Endothelial cell of umbilical vein (primary cell): ENCODE data around the gene CCND1. TPM values are rescaled to one million over a fixed set of nuclear protein-coding genes. Genes with fewer than 3 reads are reported as not detected.

Experiments used
- BruUV-seq: library from RNA; stranded (reverse); fragments of 400-500 nt; replicated peaks from 2 replicates; lab custom pipeline; 2021; lab: Mats Ljungman, UMichigan
- CTCF ChIA-PET: fragments of 300-600, 350-600 bp; sonication (Branson Sonifier 250); formaldehyde crosslinking; loops from one replicate; lab custom pipeline; 2021; ENCODE audit warnings: antibody characterized with exemption, inconsistent platforms; lab: Charles Lee
- POLR2A ChIA-PET: fragments of 300-600, 350-600 bp; sonication (Branson Sonifier 250); formaldehyde crosslinking; loops from one replicate; lab custom pipeline; 2021; ENCODE audit warnings: antibody characterized with exemption, inconsistent platforms; lab: Charles Lee
- DNase-seq: peaks from one replicate; pipeline ENCODE4 v3.0.0-alpha.2; 2011; ENCODE audit warnings: low read depth, low spot score
- FAIRE-seq: peaks from 2 replicates; lab custom pipeline; 2011; peaks lifted over from hg19 to GRCh38; lab: Jason Lieb, UNC
- H2AFZ ChIP-seq: 2 replicates; pipeline ENCODE4 v1.6.0; 2012; ENCODE audit warnings: low read depth, low read length, control low read depth, inconsistent platforms
- H3K27ac ChIP-seq: 2 replicates; pipeline ENCODE4 v1.5.1; 2011; ENCODE audit warnings: low read depth, mild to moderate bottlenecking, control low read depth, low read length, moderate library complexity; ENCODE audit not compliant: insufficient read depth
- H3K27me3 ChIP-seq, 2 experiments: 2 replicates each; pipeline versions ENCODE4 v1.6.0 to v1.6.1; 2011; ENCODE audit warnings: low read length in 2 of 2, mixed read lengths in 1 of 2; ENCODE audit not compliant: control insufficient read depth in 2 of 2, insufficient read depth in 2 of 2
- H3K36me3 ChIP-seq, 2 experiments: 2 replicates in 1 of 2; 3 replicates in 1 of 2; pipeline ENCODE4 v1.5.1; 2011; ENCODE audit warnings: low read length in 2 of 2, mild to moderate bottlenecking in 1 of 2, moderate library complexity in 1 of 2; ENCODE audit not compliant: control insufficient read depth in 2 of 2, insufficient read depth in 2 of 2; ENCODE audit errors: extremely low read depth in 1 of 2
- H3K4me1 ChIP-seq: 3 replicates; pipeline ENCODE4 v1.5.1; 2011; ENCODE audit warnings: mild to moderate bottlenecking, low read length; ENCODE audit not compliant: control insufficient read depth, insufficient read depth; ENCODE audit errors: extremely low read depth
- H3K4me2 ChIP-seq: 2 replicates; pipeline ENCODE4 v1.6.1; 2011; ENCODE audit warnings: low read length, control low read depth, mixed read lengths; ENCODE audit not compliant: insufficient read depth
- H3K4me3 ChIP-seq, 3 experiments: fragments of 200-600 bp in 1 of 3; sonication (generic), shearing (Covaris generic) in 1 of 3; replicated peaks in 1 of 3; 2 replicates each; pipeline ENCODE4 v1.5.1; 2011 to 2016; ENCODE audit warnings: control low read depth in 3 of 3, low read length in 3 of 3, mild to moderate bottlenecking in 2 of 3, inconsistent platforms in 1 of 3, low read depth in 1 of 3, moderate library complexity in 1 of 3; ENCODE audit not compliant: insufficient read depth in 1 of 3
- H3K79me2 ChIP-seq: 2 replicates; pipeline ENCODE4 v1.6.0; 2012; ENCODE audit warnings: low read length, inconsistent platforms; ENCODE audit not compliant: control insufficient read depth, insufficient read depth
- H3K9ac ChIP-seq: replicated peaks from 2 replicates; pipeline ENCODE3; 2011; ENCODE audit warnings: low read length, control low read depth; ENCODE audit not compliant: insufficient read depth; ENCODE audit errors: extremely low read depth
- H3K9me1 ChIP-seq: replicated peaks from 3 replicates; pipeline ENCODE4 v1.6.0; 2011; ENCODE audit warnings: mild to moderate bottlenecking, low read length; ENCODE audit not compliant: control insufficient read depth, insufficient read depth; ENCODE audit errors: extremely low read depth
- H3K9me3 ChIP-seq: replicated peaks from 2 replicates; pipeline ENCODE4 v1.5.1; 2012; ENCODE audit warnings: low read length, inconsistent platforms; ENCODE audit not compliant: control insufficient read depth, insufficient read depth
- H4K20me1 ChIP-seq: replicated peaks from 2 replicates; pipeline ENCODE3; 2011; ENCODE audit warnings: mild to moderate bottlenecking, low read length; ENCODE audit not compliant: control insufficient read depth, insufficient read depth; ENCODE audit errors: extremely low read depth
- EZH2 ChIP-seq: IDR thresholded peaks from 2 replicates; pipeline ENCODE4 v1.6.1; 2012; ENCODE audit warnings: borderline replicate concordance, low read depth, mild to moderate bottlenecking, moderate library complexity, low read length, inconsistent platforms; ENCODE audit not compliant: severe bottlenecking
- FOS ChIP-seq: IDR thresholded peaks from 2 replicates; pipeline ENCODE4 v1.6.1; 2011; ENCODE audit warnings: mild to moderate bottlenecking, low read length, moderate library complexity, borderline replicate concordance; ENCODE audit not compliant: insufficient read depth
- GATA2 ChIP-seq: IDR thresholded peaks from 2 replicates; pipeline ENCODE4 v1.7.0; 2011; ENCODE audit warnings: low read depth, mild to moderate bottlenecking, moderate library complexity, mixed read lengths, low read length; ENCODE audit not compliant: insufficient read length, insufficient read depth
- JUN ChIP-seq: IDR thresholded peaks from 2 replicates; pipeline ENCODE4 v1.6.1; 2011; ENCODE audit warnings: borderline replicate concordance, low read depth; ENCODE audit not compliant: insufficient read length, insufficient read depth
- MYC ChIP-seq: IDR thresholded peaks from one replicate; pipeline ENCODE4 v1.6.1; 2011; ENCODE audit warnings: mild to moderate bottlenecking, low read depth, low read length
- POLR2A ChIP-seq: IDR thresholded peaks from 2 replicates; pipeline ENCODE4 v1.6.1; 2012; ENCODE audit warnings: low read depth, mild to moderate bottlenecking, control low read depth, low read length
- POLR2AphosphoS5 ChIP-seq: IDR thresholded peaks from 2 replicates; pipeline ENCODE4 v1.6.1; 2012; ENCODE audit warnings: low read depth, mild to moderate bottlenecking, control low read depth, low read length, moderate library complexity; ENCODE audit not compliant: insufficient read depth
- dilution Hi-C: fragments of 300-500 bp; cut with MboI; formaldehyde crosslinking; loops from one replicate; pipeline ENCODE4 v1.15.0; 2019; ENCODE audit warnings: low sequenced_read_pairs; ENCODE audit not compliant: extremely low pct_ligation_motif_present
- intact Hi-C: fragments of 100-400 bp; cut with micrococcal nuclease; formaldehyde crosslinking; loops from one replicate; pipeline ENCODE4 v1.10.0; 2022
- polyA plus RNA-seq, 4 experiments: library from polyadenylated mRNA; depleted of rRNA in 3 of 4; stranded (reverse) in 3 of 4; unstranded in 1 of 4; fragments of >200 nt; gene quantifications; 2 replicates each; pipeline versions ENCODE4 v1.2.1 to v1.2.3, GENCODE V29; 2011 to 2012; ENCODE audit warnings: missing spikeins in 1 of 4
- total RNA-seq: library from RNA; stranded (reverse); gene quantifications from 2 replicates; pipeline ENCODE4 v1.2.3, GENCODE V29; 2021
- TF ChIP-seq, protein P1 (sequence below), 2 donors: IDR thresholded peaks; 1 replicate in 1 of 2; 2 replicates in 1 of 2; pipeline ENCODE4 v1.5.1; 2011; ENCODE audit warnings: low read length in 2 of 2, mild to moderate bottlenecking in 2 of 2, moderate library complexity in 2 of 2, control low read depth in 1 of 2, inconsistent platforms in 1 of 2, low read depth in 1 of 2; ENCODE audit not compliant: insufficient read depth in 1 of 2; ENCODE audit errors: extremely low read depth in 1 of 2
- TF ChIP-seq, protein P2 (sequence below): IDR thresholded peaks from 2 replicates; pipeline ENCODE4 v1.6.1; 2011; ENCODE audit not compliant: insufficient read depth, insufficient read length

Gene CCND1
- total and polyA plus RNA-seq, 2 donors (not counting 3 experiments of a cell fraction or from before 2014, with no cell fraction given), result 98.7 to 370 TPM

DNA sequence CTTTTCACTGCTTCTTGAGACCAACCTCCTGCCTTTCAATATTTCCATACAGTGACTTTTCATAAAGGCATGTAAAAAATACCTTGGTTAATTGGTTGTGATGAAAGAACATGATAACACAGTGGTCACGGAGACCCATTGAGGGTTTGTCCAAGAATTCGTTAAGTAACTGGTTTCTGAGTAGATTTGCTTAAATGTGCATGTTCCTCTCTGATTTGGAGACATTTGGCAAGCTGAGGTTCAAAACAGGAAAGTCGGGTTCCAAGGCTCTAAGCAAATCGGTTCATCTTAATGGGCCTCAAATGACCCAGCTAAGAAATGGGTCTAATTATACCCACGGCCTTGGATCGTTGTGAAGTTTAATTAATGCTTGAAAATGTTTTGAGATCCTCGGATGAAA, 36.9 kb upstream of the CCND1 start:
- peaks cover 7 to 15% of the 10 kb centered on the region in 2 experiments for H3K27me3 ChIP-seq
- ChIA-PET POLR2A (no interaction called here), CTCF (interaction anchor here (2.3 kb wide), 1 partner anchor 16 kb away, joined by 6 read pairs; no protein-coding TSS in a partner anchor)
- no peaks in the 10 kb centered on the region for H3K9me1 ChIP-seq
- TF ChIP-seq MYC (no peak), EZH2 (no peak), JUN (no peak), POLR2A (no peak), FOS (no peak), GATA2 (no peak), POLR2AphosphoS5 (no peak)
- TF ChIP-seq, protein P1, sequence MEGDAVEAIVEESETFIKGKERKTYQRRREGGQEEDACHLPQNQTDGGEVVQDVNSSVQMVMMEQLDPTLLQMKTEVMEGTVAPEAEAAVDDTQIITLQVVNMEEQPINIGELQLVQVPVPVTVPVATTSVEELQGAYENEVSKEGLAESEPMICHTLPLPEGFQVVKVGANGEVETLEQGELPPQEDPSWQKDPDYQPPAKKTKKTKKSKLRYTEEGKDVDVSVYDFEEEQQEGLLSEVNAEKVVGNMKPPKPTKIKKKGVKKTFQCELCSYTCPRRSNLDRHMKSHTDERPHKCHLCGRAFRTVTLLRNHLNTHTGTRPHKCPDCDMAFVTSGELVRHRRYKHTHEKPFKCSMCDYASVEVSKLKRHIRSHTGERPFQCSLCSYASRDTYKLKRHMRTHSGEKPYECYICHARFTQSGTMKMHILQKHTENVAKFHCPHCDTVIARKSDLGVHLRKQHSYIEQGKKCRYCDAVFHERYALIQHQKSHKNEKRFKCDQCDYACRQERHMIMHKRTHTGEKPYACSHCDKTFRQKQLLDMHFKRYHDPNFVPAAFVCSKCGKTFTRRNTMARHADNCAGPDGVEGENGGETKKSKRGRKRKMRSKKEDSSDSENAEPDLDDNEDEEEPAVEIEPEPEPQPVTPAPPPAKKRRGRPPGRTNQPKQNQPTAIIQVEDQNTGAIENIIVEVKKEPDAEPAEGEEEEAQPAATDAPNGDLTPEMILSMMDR (IDR thresholded peaks at IDR 0.05; ENCODE audit: extremely low read depth in 1 of 2, insufficient read depth in 1 of 2, low read depth in 1 of 2, low read length in 2 of 2), result no peak
- TF ChIP-seq, protein P2, sequence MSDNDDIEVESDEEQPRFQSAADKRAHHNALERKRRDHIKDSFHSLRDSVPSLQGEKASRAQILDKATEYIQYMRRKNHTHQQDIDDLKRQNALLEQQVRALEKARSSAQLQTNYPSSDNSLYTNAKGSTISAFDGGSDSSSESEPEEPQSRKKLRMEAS, result no peak
- dilution Hi-C loops (no loop called here), intact Hi-C loops (no loop called here)
- H3K4me1 ChIP-seq, result no peaks in the 10 kb centered on the region
- H3K79me2 ChIP-seq, result no peaks in the 10 kb centered on the region
- FAIRE-seq (no peak), DNase-seq (no peak)
- no TSS peak for BruUV-seq
- H3K36me3 ChIP-seq, result no peaks in the 10 kb centered on the region
- H3K4me2 ChIP-seq, result no peak overlapping the region
- H2AFZ ChIP-seq, result no peak overlapping the region
- no peaks in the 10 kb centered on the region for H3K9me3 ChIP-seq
- H3K27ac ChIP-seq, result no peak overlapping the region
- H3K4me3 ChIP-seq, result no peak overlapping the region
- H3K9ac ChIP-seq, result no peak overlapping the region
- no peaks in the 10 kb centered on the region for H4K20me1 ChIP-seq
